ENCODE data around the gene AIG1. TPM values are rescaled to one million over a fixed set of nuclear protein-coding genes. Genes with fewer than 3 reads are reported as not detected.

AIG1 gene
- total and polyA plus RNA-seq, 2 of the 13 experiments (the other 11 are each of a cell fraction or from before 2014, with no cell fraction given) = 115 to 197 TPM

GRCh38 chr6:143375022-143375585 lies 314.4 kb downstream of the AIG1 start:
- Histone ChIP-seq H3K9ac (ENCODE audit: insufficient read depth, low read depth, low read length) (no peak overlapping the region), H3K36me3 (replicated peaks in 1 of 2; ENCODE audit: control insufficient read depth in 1 of 2, insufficient read depth in 2 of 2, low read length in 2 of 2) (no peaks in the 10 kb centered on the region), H4K20me1 (ENCODE audit: insufficient read depth, low read length) (no peaks in the 10 kb centered on the region), H2AFZ (ENCODE audit: low read length) (no peak overlapping the region), H3K9me3 (ENCODE audit: low read length) (no peaks in the 10 kb centered on the region), H3K79me2 (ENCODE audit: insufficient read depth, low read length) (no peaks in the 10 kb centered on the region), H3K4me2 (ENCODE audit: low read depth, low read length) (no peak overlapping the region), H3K27ac (ENCODE audit: extremely low read length, insufficient read depth, low read length) (no peak overlapping the region), H3K27me3 (ENCODE audit: control insufficient read depth in 1 of 2, insufficient read depth in 2 of 2, low read length in 2 of 2) (no peaks in the 10 kb centered on the region), H3K4me3 (replicated peaks in 1 of 3; ENCODE audit: insufficient read depth in 1 of 3, low read depth in 2 of 3, low read length in 3 of 3) (no peak overlapping the region), H3K4me1 (ENCODE audit: insufficient read depth, low read length) (no peaks in the 10 kb centered on the region; the same call in 1 of the 2 replicates)
- intact Hi-C loops (cut with micrococcal nuclease; ENCODE audit: unreplicated experiment) (loop anchor here (2.0 kb wide), 1 partner anchor 52 kb away; no protein-coding TSS in a partner anchor), in situ Hi-C loops (cut with HindIII; ENCODE audit: extremely low pct_ligation_motif_present, low pct_unique_long_range_greater_than_20kb) (no loop called here)
- ATAC-seq = no peak
- ChIA-PET POLR2A (no interaction called here), CTCF (ENCODE audit: low intra/inter-chr PET ratio, low total read pairs) (no interaction called here)
- WGBS (ENCODE audit: low lambda C conversion rate) = 52% methylated on average over 5 of the region's 5 CpGs
- BruUV-seq (replicated peaks) = no TSS peak
- no peak for FAIRE-seq
- no peak for DNase-seq (ENCODE audit: low spot score)
- no peak for TF ChIP-seq HES4 (CRISPR knock-in tag; IDR thresholded peaks at IDR 0.05; ENCODE audit: borderline replicate concordance)
- no peak for TF ChIP-seq ZNF749 (CRISPR knock-in tag; IDR thresholded peaks at IDR 0.05; ENCODE audit: borderline replicate concordance)
- no peak for TF ChIP-seq ISL2 (CRISPR knock-in tag; IDR thresholded peaks at IDR 0.05)
- TF ChIP-seq ZIK1 (CRISPR knock-in tag; IDR thresholded peaks at IDR 0.05; ENCODE audit: borderline replicate concordance, low read depth) = no peak
- TF ChIP-seq RXRB (CRISPR knock-in tag; IDR thresholded peaks at IDR 0.05; ENCODE audit: borderline replicate concordance) = no peak

- H2AFZ ChIP-seq (ENCODE audit: low read length) = no peak overlapping the region
- ATAC-seq (no peak), DNase-seq (ENCODE audit: low spot score) (no peak), FAIRE-seq (no peak)
- no peaks in the 10 kb centered on the region; the same call in 1 of the 2 replicates for H3K4me1 ChIP-seq (ENCODE audit: insufficient read depth, low read length)
- ChIA-PET POLR2A (no interaction called here), CTCF (ENCODE audit: low intra/inter-chr PET ratio, low total read pairs) (no interaction called here)
- no peaks in the 10 kb centered on the region for H4K20me1 ChIP-seq (ENCODE audit: insufficient read depth, low read length)
- no peaks in the 10 kb centered on the region for H3K36me3 ChIP-seq (replicated peaks in 1 of 2; ENCODE audit: control insufficient read depth in 1 of 2, insufficient read depth in 2 of 2, low read length in 2 of 2)
- WGBS (ENCODE audit: low lambda C conversion rate) = 28% methylated on average over 3 of the region's 3 CpGs
- no peaks in the 10 kb centered on the region for H3K9me3 ChIP-seq (ENCODE audit: low read length)
- no peak overlapping the region for H3K4me2 ChIP-seq (ENCODE audit: low read depth, low read length)
- H3K27ac ChIP-seq (ENCODE audit: extremely low read length, insufficient read depth, low read length) = no peak overlapping the region
- no TSS peak for BruUV-seq (replicated peaks)
- H3K79me2 ChIP-seq (ENCODE audit: insufficient read depth, low read length) = no peaks in the 10 kb centered on the region
- in situ Hi-C loops (cut with HindIII; ENCODE audit: extremely low pct_ligation_motif_present, low pct_unique_long_range_greater_than_20kb) (no loop called here), intact Hi-C loops (cut with micrococcal nuclease; ENCODE audit: unreplicated experiment) (no loop called here)
- no peaks in the 10 kb centered on the region for H3K27me3 ChIP-seq (ENCODE audit: control insufficient read depth in 1 of 2, insufficient read depth in 2 of 2, low read length in 2 of 2)
- no peak overlapping the region for H3K9ac ChIP-seq (ENCODE audit: insufficient read depth, low read depth, low read length)
- no peak overlapping the region for H3K4me3 ChIP-seq (replicated peaks in 1 of 3; ENCODE audit: insufficient read depth in 1 of 3, low read depth in 2 of 3, low read length in 3 of 3)
- TF ChIP-seq ZZZ3 (CRISPR knock-in tag; IDR thresholded peaks at IDR 0.05; ENCODE audit: borderline replicate concordance) = no peak
- TF ChIP-seq AHR (CRISPR knock-in tag; IDR thresholded peaks at IDR 0.05) = no peak
- no peak for TF ChIP-seq SNAPC2 (CRISPR knock-in tag; IDR thresholded peaks at IDR 0.05)
- no peak for TF ChIP-seq ELF1 (CRISPR knock-in tag; IDR thresholded peaks at IDR 0.05)
- TF ChIP-seq PAX8 (CRISPR knock-in tag; IDR thresholded peaks at IDR 0.05; ENCODE audit: borderline replicate concordance) = no peak
- no peak for TF ChIP-seq ZNF770 (CRISPR knock-in tag; IDR thresholded peaks at IDR 0.05)
- TF ChIP-seq ZNF501 (CRISPR knock-in tag; IDR thresholded peaks at IDR 0.05) = no peak
- no peak for TF ChIP-seq E2F5 (CRISPR knock-in tag; conservative IDR thresholded peaks at IDR 0.05)
- no peak for TF ChIP-seq ZNF33A (CRISPR knock-in tag; IDR thresholded peaks at IDR 0.05; ENCODE audit: borderline replicate concordance)
- TF ChIP-seq RBM22 (optimal IDR thresholded peaks at IDR 0.05; ENCODE audit: low read length) = no peak
These were observed 315.7 kb downstream of the AIG1 start for GRCh38 chr6:143376375-143376774.

Measured in HepG2 (cell line).